HCT116 (cell line): ENCODE results near the gene BCS1L. TPM values are rescaled to one million over a fixed set of nuclear protein-coding genes. Genes with fewer than 3 reads are reported as not detected.

Source experiments
- ATAC-seq: fragments of 200-7000 bp; cut with Tn5 transposase; 2 replicates; pipeline ENCODE4 v1.9.1; 2020; ENCODE audit warnings: mild to moderate bottlenecking, moderate library complexity
- BruUV-seq: library from RNA; stranded (reverse); fragments of 400-500 nt; replicated peaks from 2 replicates; lab custom pipeline; 2021; lab: Mats Ljungman, UMichigan
- CTCF ChIA-PET: fragments of 300-600 bp; sonication (Branson Sonifier 250); formaldehyde crosslinking; loops from one replicate; lab custom pipeline; 2021; ENCODE audit warnings: antibody characterized with exemption; lab: Charles Lee
- POLR2A ChIA-PET: fragments of 300-600, 350-600 bp; sonication (Branson Sonifier 250); formaldehyde crosslinking; loops from one replicate; lab custom pipeline; 2021; ENCODE audit warnings: antibody characterized with exemption; lab: Charles Lee
- RAD21 ChIA-PET, 2 experiments: fragments of 300-600 bp; sonication (Branson Sonifier 250); formaldehyde crosslinking; loops; one replicate each; lab custom pipeline; 2023; ENCODE audit warnings: low total read pairs in 2 of 2; ENCODE audit not compliant: uncharacterized antibody in 2 of 2, unreplicated experiment in 2 of 2, low non-redundant PET in 1 of 2; lab: Charles Lee
- DNase-seq: peaks from one replicate; pipeline ENCODE4 v3.0.0-alpha.2; 2010; ENCODE audit warnings: low read depth, low spot score
- H2AFZ ChIP-seq: fragments of 200-600 bp; shearing (Covaris generic), sonication (generic); 2 replicates; pipeline ENCODE4 v1.6.1; 2017; ENCODE audit warnings: low read depth, mixed run types, mixed read lengths, antibody characterized with exemption, low read length; ENCODE audit not compliant: poor library complexity, severe bottlenecking
- H3K27ac ChIP-seq: 2 replicates; pipeline ENCODE4 v1.5.1; 2012; ENCODE audit warnings: low read depth, low read length
- H3K27me3 ChIP-seq: fragments of 200-600 bp; sonication (generic); 2 replicates; pipeline ENCODE4 v1.6.1; 2016; ENCODE audit warnings: mixed run types, low read length, mixed read lengths; ENCODE audit not compliant: insufficient read depth
- H3K36me3 ChIP-seq, 2 experiments: fragments of 200-500 bp in 1 of 2; fragments of 200-600 bp in 1 of 2; sonication (Bioruptor generic) in 1 of 2; sonication (generic) in 1 of 2; 2 replicates each; pipeline versions ENCODE4 v1.5.1 to v1.6.1; 2014 to 2016; ENCODE audit warnings: low read length in 2 of 2, inconsistent platforms in 1 of 2, mixed read lengths in 1 of 2, mixed run types in 1 of 2; ENCODE audit not compliant: insufficient read depth in 2 of 2, control insufficient read depth in 1 of 2
- H3K4me1 ChIP-seq, 2 experiments: fragments of 200-600 bp in 1 of 2; sonication (generic) in 1 of 2; 2 replicates each; pipeline versions ENCODE4 v1.5.1 to v1.6.1; 2012 to 2017; ENCODE audit warnings: low read length in 2 of 2, inconsistent platforms in 1 of 2, mild to moderate bottlenecking in 1 of 2, mixed read lengths in 1 of 2, mixed run types in 1 of 2, moderate library complexity in 1 of 2; ENCODE audit not compliant: insufficient read depth in 2 of 2, control insufficient read depth in 1 of 2
- H3K4me2 ChIP-seq: fragments of 200-600 bp; sonication (generic); 2 replicates; pipeline ENCODE4 v1.6.1; 2017; ENCODE audit warnings: mixed run types, low read length, mixed read lengths
- H3K4me3 ChIP-seq, 2 experiments: fragments of 200-600 bp in 1 of 2; sonication (generic) in 1 of 2; replicated peaks in 1 of 2; 2 replicates each; pipeline ENCODE4 v1.5.1; 2011 to 2016; ENCODE audit warnings: low read length in 2 of 2, control low read depth in 1 of 2, low read depth in 1 of 2, mild to moderate bottlenecking in 1 of 2, mixed read lengths in 1 of 2, mixed run types in 1 of 2
- H3K79me2 ChIP-seq: fragments of 200-600 bp; sonication (generic); 2 replicates; pipeline ENCODE4 v1.6.1; 2017; ENCODE audit warnings: mild to moderate bottlenecking, mixed run types, low read length, moderate library complexity, mixed read lengths; ENCODE audit not compliant: insufficient read depth
- H3K9ac ChIP-seq: fragments of 200-600 bp; sonication (generic); 2 replicates; pipeline ENCODE4 v1.6.1; 2016; ENCODE audit warnings: low read length, mixed read lengths
- H3K9me2 ChIP-seq: fragments of 200-600 bp; sonication (generic), shearing (Covaris generic); 2 replicates; pipeline ENCODE4 v1.6.1; 2017; ENCODE audit warnings: mixed run types, mild to moderate bottlenecking, moderate library complexity; ENCODE audit not compliant: insufficient read depth
- H3K9me3 ChIP-seq, 2 experiments: fragments of 200-500 bp in 1 of 2; fragments of 200-600 bp in 1 of 2; sonication (Bioruptor generic) in 1 of 2; sonication (generic) in 1 of 2; 2 replicates each; pipeline ENCODE4 v1.6.1; 2014 to 2017; ENCODE audit warnings: low read length in 2 of 2, mixed read lengths in 2 of 2, inconsistent platforms in 1 of 2, low read depth in 1 of 2, mild to moderate bottlenecking in 1 of 2, mixed run types in 1 of 2, moderate library complexity in 1 of 2; ENCODE audit not compliant: control insufficient read depth in 1 of 2, insufficient read depth in 1 of 2
- H4K20me1 ChIP-seq: fragments of 200-600 bp; sonication (generic), shearing (Covaris generic); 2 replicates; pipeline ENCODE4 v1.6.1; 2017; ENCODE audit warnings: mixed run types, mild to moderate bottlenecking, moderate library complexity; ENCODE audit not compliant: insufficient read depth
- CBX3 ChIP-seq: IDR thresholded peaks from 2 replicates; pipeline ENCODE4 v1.6.1; 2012; ENCODE audit warnings: low read depth
- ELF1 ChIP-seq: IDR thresholded peaks from 2 replicates; pipeline ENCODE4 v1.6.1; 2012; ENCODE audit warnings: low read depth, borderline replicate concordance
- EZH2 ChIP-seq: fragments of 200-600 bp; sonication (generic); IDR thresholded peaks from 2 replicates; pipeline ENCODE4 v1.6.1; 2017; ENCODE audit warnings: antibody characterized with exemption, mixed run types
- JUND ChIP-seq: IDR thresholded peaks from 2 replicates; pipeline ENCODE4 v1.6.1; 2012
- POLR2A ChIP-seq: IDR thresholded peaks from 2 replicates; pipeline ENCODE4 v1.7.0; 2011; ENCODE audit warnings: borderline replicate concordance; ENCODE audit not compliant: insufficient read depth, insufficient read length; ENCODE audit errors: extremely low read depth
- POLR2AphosphoS5 ChIP-seq: IDR thresholded peaks from 2 replicates; pipeline ENCODE4 v1.6.1; 2011; ENCODE audit warnings: mild to moderate bottlenecking, low read depth, low read length, moderate library complexity
- RAD21 ChIP-seq: IDR thresholded peaks from 2 replicates; pipeline ENCODE4 v1.6.1; 2012; ENCODE audit warnings: low read depth, mild to moderate bottlenecking
- SIN3A ChIP-seq: IDR thresholded peaks from 2 replicates; pipeline ENCODE4 v1.6.1; 2012; ENCODE audit warnings: low read depth
- SRF ChIP-seq: IDR thresholded peaks from 2 replicates; pipeline ENCODE4 v1.6.1; 2012; ENCODE audit warnings: low read depth
- TCF7L2 ChIP-seq: IDR thresholded peaks from 2 replicates; pipeline ENCODE4 v1.7.0; 2011; ENCODE audit warnings: borderline replicate concordance, inconsistent platforms; ENCODE audit not compliant: insufficient read depth, insufficient read length; ENCODE audit errors: extremely low read depth
- ZFX ChIP-seq: fragments of 450-650 bp; IDR thresholded peaks from 2 replicates; pipeline ENCODE4 v1.6.1; 2017
- ZNF274 ChIP-seq: fragments of 200-500 bp; sonication (Bioruptor generic); IDR thresholded peaks from 2 replicates; pipeline ENCODE4 v1.6.1; 2014; ENCODE audit warnings: mild to moderate bottlenecking, low read depth, low read length, inconsistent platforms
- intact Hi-C: fragments of 100-400 bp; cut with micrococcal nuclease; formaldehyde crosslinking; loops from 2 replicates; pipeline ENCODE4 v1.10.0; 2022
- total RNA-seq: library from RNA; stranded (reverse); gene quantifications from one replicate; pipeline ENCODE4 v1.2.1, GENCODE V29; 2021; ENCODE audit not compliant: unreplicated experiment
- TF ChIP-seq, protein P1 (sequence below): IDR thresholded peaks from 2 replicates; pipeline ENCODE4 v1.6.1; 2011; ENCODE audit warnings: mild to moderate bottlenecking, low read length, moderate library complexity; ENCODE audit not compliant: insufficient replicate concordance; ENCODE audit errors: extremely low read depth
- TF ChIP-seq, protein P2 (sequence below): IDR thresholded peaks from 2 replicates; pipeline ENCODE4 v1.6.1; 2012
- TF ChIP-seq, protein P3 (sequence below): IDR thresholded peaks from 2 replicates; pipeline ENCODE4 v1.6.1; 2012

BCS1L gene
- total RNA-seq, 1 experiment from 2014 or later: 57.4 TPM

DNA sequence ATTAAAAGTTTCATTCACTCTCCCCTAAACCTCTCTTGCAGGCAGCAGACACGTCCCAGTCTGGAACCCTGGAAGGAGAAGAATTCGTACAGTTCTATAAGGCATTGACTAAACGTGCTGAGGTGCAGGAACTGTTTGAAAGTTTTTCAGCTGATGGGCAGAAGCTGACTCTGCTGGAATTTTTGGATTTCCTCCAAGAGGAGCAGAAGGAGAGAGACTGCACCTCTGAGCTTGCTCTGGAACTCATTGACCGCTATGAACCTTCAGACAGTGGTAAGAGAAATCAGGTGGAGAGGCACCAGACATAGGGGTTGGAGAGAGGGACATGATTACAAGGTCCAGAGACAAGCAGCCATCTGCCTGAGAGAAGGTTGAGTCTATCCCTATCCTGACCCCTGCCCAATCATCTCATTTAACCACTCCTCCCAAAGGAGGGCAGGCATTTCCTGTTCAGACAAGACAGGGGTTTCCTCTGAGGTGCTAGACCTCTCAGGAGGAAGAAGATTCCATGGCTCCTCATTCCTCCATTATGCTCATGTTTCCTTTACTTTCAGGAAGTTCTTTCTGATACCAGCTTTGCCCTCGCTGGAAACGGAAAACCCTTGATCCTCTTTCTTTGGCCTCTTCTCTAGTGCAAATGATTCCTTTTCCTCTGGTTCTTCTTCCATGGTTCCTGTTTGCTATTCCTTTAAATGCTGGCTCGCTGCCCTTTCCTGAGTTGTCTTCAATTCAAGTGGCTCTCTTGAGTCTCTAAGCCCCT is 36.7 kb upstream of the BCS1L start:
- H3K27me3 ChIP-seq: no peaks in the 10 kb centered on the region
- no peak for DNase-seq
- no peak overlapping the region for H3K27ac ChIP-seq
- H3K9me2 ChIP-seq: no peaks in the 10 kb centered on the region
- POLR2A ChIA-PET: no interaction called here
- intact Hi-C loops: no loop called here
- peak; percentile 21; the same call in 1 of the 2 replicates for ATAC-seq
- peaks cover 0 to 4% of the 10 kb centered on the region in 2 experiments; a peak in 2 of 4 replicates for H3K4me1 ChIP-seq
- no peaks in the 10 kb centered on the region for H3K79me2 ChIP-seq
- H4K20me1 ChIP-seq: no peaks in the 10 kb centered on the region
- BruUV-seq: no TSS peak
- TF ChIP-seq, protein P1, sequence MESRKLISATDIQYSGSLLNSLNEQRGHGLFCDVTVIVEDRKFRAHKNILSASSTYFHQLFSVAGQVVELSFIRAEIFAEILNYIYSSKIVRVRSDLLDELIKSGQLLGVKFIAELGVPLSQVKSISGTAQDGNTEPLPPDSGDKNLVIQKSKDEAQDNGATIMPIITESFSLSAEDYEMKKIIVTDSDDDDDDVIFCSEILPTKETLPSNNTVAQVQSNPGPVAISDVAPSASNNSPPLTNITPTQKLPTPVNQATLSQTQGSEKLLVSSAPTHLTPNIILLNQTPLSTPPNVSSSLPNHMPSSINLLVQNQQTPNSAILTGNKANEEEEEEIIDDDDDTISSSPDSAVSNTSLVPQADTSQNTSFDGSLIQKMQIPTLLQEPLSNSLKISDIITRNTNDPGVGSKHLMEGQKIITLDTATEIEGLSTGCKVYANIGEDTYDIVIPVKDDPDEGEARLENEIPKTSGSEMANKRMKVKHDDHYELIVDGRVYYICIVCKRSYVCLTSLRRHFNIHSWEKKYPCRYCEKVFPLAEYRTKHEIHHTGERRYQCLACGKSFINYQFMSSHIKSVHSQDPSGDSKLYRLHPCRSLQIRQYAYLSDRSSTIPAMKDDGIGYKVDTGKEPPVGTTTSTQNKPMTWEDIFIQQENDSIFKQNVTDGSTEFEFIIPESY: no peak
- TF ChIP-seq CBX3 (no peak), POLR2AphosphoS5 (no peak), SIN3A (no peak), RAD21 (no peak), SRF (no peak), ZFX (no peak), POLR2A (no peak), ELF1 (no peak), EZH2 (no peak), JUND (no peak), ZNF274 (no peak), TCF7L2 (no peak)
- TF ChIP-seq, protein P2, sequence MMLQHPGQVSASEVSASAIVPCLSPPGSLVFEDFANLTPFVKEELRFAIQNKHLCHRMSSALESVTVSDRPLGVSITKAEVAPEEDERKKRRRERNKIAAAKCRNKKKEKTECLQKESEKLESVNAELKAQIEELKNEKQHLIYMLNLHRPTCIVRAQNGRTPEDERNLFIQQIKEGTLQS: no peak
- TF ChIP-seq, protein P3, sequence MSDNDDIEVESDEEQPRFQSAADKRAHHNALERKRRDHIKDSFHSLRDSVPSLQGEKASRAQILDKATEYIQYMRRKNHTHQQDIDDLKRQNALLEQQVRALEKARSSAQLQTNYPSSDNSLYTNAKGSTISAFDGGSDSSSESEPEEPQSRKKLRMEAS: no peak
- no peak overlapping the region for H2AFZ ChIP-seq
- H3K9me3 ChIP-seq: no peaks in the 10 kb centered on the region
- CTCF ChIA-PET: no interaction called here
- RAD21 ChIA-PET: no interaction called here
- H3K4me2 ChIP-seq: no peak overlapping the region
- no peaks in the 10 kb centered on the region for H3K36me3 ChIP-seq
- no peak overlapping the region for H3K9ac ChIP-seq
- no peak overlapping the region for H3K4me3 ChIP-seq
